Heart left ventricle (tissue), 13 donors: ENCODE data around the gene LAMC3.

Source experiments
- POLR2A ChIP-seq, 2 donors: fragments of 450-650 bp; IDR thresholded peaks; one replicate each; pipeline ENCODE4 v1.6.1; 2017; ENCODE audit warnings: antibody characterized with exemption in 2 of 2, mild to moderate bottlenecking in 2 of 2, moderate library complexity in 2 of 2
- TF ChIP-seq, protein P1 (sequence below), 12 donors: fragments of 200-600 bp; sonication (generic) in 4 of 12; IDR thresholded peaks; one replicate each; pipeline versions ENCODE4 v1.5.0 to v1.8.0; 2018 to 2022; ENCODE audit warnings: antibody characterized with exemption in 12 of 12, mild to moderate bottlenecking in 5 of 12
- donor health status: ischemic (EF 13 %, LVEDD 7.1; RV severe dilation, severe dysfunction).
- donor health status: DM: no; HTN: yes; CAD: no.
- donor health status: DM: no; HTN: no; CAD: no.
- donor health status: ischemic (EF 25% LVEDD 6.9; RV normal size, moderate dysfunction).
- donor health status: ischemic (EF 25% LVEDD 5.7; RV mildly dilated, moderate dysfunction).
- donor health status: ischemic (EF 35%, LVEDD 5.7; RV mildly dilated, moderate dysfunction).
- donor health status: nonischemic (EF 11% LVEDD 7.7; RV severe dilation, severe dysfunction).
- donor health status: DM: yes; HTN: yes; CAD: no.
- donor health status: PGD.
- donor health status: ischemic (EF 29% LVEDD 5.4; RV normal size, mild dysfunction).
- donor health status: nonischemic (EF 23%, LVEDD 6.1; RV moderate dilation, normal function).

DNA sequence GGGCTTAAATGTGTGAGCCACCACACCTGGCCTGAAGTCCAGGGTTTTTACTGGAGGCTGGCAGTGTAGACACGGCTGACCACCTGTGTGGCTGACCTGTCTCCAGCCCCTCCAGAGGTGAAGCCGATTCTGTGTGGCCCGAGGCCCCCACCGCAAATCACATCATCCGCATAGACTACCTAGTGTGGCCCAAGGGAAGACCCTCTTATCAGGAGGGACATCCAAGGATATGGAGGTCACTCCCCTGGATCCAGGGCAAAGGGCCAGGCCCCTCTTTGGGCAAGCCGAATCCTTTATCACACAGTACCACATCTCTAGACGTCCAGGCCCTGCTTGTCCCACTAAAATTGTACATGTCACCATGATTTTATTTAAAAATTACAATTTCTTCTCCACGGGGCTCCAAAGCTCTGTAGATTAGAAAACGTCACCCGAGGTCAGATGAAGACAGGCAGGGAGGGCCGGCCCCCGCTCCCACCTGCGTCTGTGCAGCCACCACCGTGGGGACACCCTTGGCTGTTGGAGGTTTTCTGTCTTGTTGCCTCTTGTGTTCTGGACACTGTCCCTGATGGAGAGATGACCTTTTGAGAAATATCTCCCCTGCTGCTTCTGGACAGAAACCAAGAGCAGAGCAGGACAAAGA lies 20.1 kb downstream of the LAMC3 start:
- TF ChIP-seq, protein P1, sequence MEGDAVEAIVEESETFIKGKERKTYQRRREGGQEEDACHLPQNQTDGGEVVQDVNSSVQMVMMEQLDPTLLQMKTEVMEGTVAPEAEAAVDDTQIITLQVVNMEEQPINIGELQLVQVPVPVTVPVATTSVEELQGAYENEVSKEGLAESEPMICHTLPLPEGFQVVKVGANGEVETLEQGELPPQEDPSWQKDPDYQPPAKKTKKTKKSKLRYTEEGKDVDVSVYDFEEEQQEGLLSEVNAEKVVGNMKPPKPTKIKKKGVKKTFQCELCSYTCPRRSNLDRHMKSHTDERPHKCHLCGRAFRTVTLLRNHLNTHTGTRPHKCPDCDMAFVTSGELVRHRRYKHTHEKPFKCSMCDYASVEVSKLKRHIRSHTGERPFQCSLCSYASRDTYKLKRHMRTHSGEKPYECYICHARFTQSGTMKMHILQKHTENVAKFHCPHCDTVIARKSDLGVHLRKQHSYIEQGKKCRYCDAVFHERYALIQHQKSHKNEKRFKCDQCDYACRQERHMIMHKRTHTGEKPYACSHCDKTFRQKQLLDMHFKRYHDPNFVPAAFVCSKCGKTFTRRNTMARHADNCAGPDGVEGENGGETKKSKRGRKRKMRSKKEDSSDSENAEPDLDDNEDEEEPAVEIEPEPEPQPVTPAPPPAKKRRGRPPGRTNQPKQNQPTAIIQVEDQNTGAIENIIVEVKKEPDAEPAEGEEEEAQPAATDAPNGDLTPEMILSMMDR (IDR thresholded peaks at IDR 0.05) = no peak
- no peak for TF ChIP-seq POLR2A (IDR thresholded peaks at IDR 0.05)
